Measurements from ENCODE around the gene CHSY1.

DNA sequence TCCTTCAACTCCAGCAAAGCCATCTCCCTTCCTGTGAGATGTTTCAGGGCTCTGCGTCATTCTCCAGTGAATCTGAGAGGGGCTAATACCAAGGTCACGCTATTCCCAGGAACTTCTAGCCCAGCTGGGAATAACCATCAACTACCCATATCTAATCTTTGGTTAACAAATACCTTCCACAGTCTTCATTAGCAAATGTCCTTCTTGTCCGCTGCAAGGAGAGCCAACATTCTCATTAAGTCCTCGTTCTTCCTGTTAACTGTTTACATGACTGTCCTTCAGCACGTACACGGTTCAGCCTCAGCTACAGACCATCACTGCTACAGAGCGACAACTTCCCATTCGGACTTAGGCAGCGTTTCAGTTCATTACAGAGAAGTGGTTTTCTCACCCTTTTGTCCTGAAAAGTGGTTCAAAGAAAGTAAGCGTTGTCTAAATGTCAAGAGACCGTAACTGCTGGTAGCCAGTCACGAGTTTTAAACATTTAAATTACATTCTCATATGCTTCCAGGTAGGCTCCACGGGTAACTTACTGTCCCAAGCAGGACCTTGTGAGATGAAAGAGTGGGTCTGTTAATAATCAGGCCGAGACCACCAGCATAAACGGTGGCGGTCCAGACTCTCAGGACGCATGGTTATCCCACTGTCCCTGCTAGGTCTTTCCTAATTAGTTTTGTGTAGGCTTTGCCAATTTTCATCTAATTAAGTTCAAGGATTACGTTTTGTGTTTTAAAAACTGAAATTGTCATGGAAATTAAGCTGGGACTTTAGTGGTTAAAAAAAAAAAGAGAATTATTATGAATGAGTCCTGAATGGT, 63.8 kb downstream of the CHSY1 start:
- TF ChIP-seq ATF1 (CRISPR knock-in tag; IDR thresholded peaks at IDR 0.05) (no peak), PRRX2 (CRISPR knock-in tag; IDR thresholded peaks at IDR 0.05) (no peak), SP1 (CRISPR knock-in tag; conservative IDR thresholded peaks at IDR 0.05) (no peak), ETV6 (CRISPR knock-in tag; IDR thresholded peaks at IDR 0.05) (no peak), ATF3 (CRISPR knock-in tag; conservative IDR thresholded peaks at IDR 0.05) (no peak), GABPB1 (CRISPR knock-in tag; IDR thresholded peaks at IDR 0.05) (no peak), JUN (CRISPR knock-in tag; IDR thresholded peaks at IDR 0.05) (no peak), FOXP1 (CRISPR knock-in tag; IDR thresholded peaks at IDR 0.05; ENCODE audit: borderline replicate concordance) (no peak)
- TF ChIP-seq, protein P1, sequence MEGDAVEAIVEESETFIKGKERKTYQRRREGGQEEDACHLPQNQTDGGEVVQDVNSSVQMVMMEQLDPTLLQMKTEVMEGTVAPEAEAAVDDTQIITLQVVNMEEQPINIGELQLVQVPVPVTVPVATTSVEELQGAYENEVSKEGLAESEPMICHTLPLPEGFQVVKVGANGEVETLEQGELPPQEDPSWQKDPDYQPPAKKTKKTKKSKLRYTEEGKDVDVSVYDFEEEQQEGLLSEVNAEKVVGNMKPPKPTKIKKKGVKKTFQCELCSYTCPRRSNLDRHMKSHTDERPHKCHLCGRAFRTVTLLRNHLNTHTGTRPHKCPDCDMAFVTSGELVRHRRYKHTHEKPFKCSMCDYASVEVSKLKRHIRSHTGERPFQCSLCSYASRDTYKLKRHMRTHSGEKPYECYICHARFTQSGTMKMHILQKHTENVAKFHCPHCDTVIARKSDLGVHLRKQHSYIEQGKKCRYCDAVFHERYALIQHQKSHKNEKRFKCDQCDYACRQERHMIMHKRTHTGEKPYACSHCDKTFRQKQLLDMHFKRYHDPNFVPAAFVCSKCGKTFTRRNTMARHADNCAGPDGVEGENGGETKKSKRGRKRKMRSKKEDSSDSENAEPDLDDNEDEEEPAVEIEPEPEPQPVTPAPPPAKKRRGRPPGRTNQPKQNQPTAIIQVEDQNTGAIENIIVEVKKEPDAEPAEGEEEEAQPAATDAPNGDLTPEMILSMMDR (IDR thresholded peaks at IDR 0.05), result no peak

All from WTC11 (cell line).